A549 (cell line): Measurements from ENCODE around the gene ADIG.

Experiments
- CTCF ChIP-seq: fragments of >200 bp; sonication (Bioruptor Twin); formaldehyde crosslinking; IDR thresholded peaks from 3 replicates; pipeline ENCODE4 v1.5.1; 2016
- EP300 ChIP-seq, 2 experiments: fragments of >200 bp; sonication (Bioruptor Twin); formaldehyde crosslinking; IDR thresholded peaks; 2 replicates in 1 of 2; 3 replicates in 1 of 2; pipeline ENCODE4 v1.6.1; 2016 to 2017
- POLR2A ChIP-seq: IDR thresholded peaks from 2 replicates; pipeline ENCODE4 v1.6.1; 2012; ENCODE audit warnings: mild to moderate bottlenecking, low read length
- SREBF2 ChIP-seq: fragments of 450-650 bp; IDR thresholded peaks from 2 replicates; pipeline ENCODE4 v1.6.1; 2014; ENCODE audit warnings: mild to moderate bottlenecking, moderate library complexity

- TF ChIP-seq EP300 (IDR thresholded peaks at IDR 0.05) (no peak), CTCF (no peak), SREBF2 (no peak), POLR2A (no peak)
Measured at GRCh38 chr20:38564680-38565079, 16.3 kb upstream of the ADIG start.
